ENCODE measurements around the gene RGS6.

Gene RGS6

GRCh38 chr14:72513346-72513745 lies 581.1 kb downstream of the RGS6 start:
- Histone ChIP-seq H3K36me3 (ENCODE audit: control insufficient read depth, low read length) (no peaks in the 10 kb centered on the region), H3K4me3 (ENCODE audit: low read length) (no peak overlapping the region), H3K4me1 (ENCODE audit: control insufficient read depth, low read length) (peaks cover 14% of the 10 kb centered on the region), H3K4me2 (ENCODE audit: low read length) (no peak overlapping the region), H3K27ac (ENCODE audit: low read depth, low read length) (no peak overlapping the region), H3K27me3 (ENCODE audit: control insufficient read depth, low read length) (peaks cover 5% of the 10 kb centered on the region; the same call in 1 of the 2 replicates), H3K79me2 (ENCODE audit: control insufficient read depth, low read length) (no peaks in the 10 kb centered on the region), H3K9me3 (ENCODE audit: control insufficient read depth, insufficient read depth, low read length) (no peaks in the 10 kb centered on the region), H4K20me1 (ENCODE audit: control insufficient read depth, insufficient read depth, low read depth, low read length) (no peaks in the 10 kb centered on the region; the same call in 1 of the 2 replicates), H3K9me2 (replicated peaks; ENCODE audit: control insufficient read depth, low read length) (no peaks in the 10 kb centered on the region), H3F3A (ENCODE audit: control insufficient read depth, insufficient read depth) (no peaks in the 10 kb centered on the region)
- TF ChIP-seq CTCF (IDR thresholded peaks at IDR 0.05; ENCODE audit: low read depth, low read length, poor library complexity, severe bottlenecking), result no peak
- TF ChIP-seq EZH2phosphoT487 (IDR thresholded peaks at IDR 0.05; ENCODE audit: borderline replicate concordance, low read length), result no peak

GRCh38 chr14:72513965-72514659 lies 581.9 kb downstream of the RGS6 start:
- Histone ChIP-seq H3K79me2 (ENCODE audit: control insufficient read depth, low read length) (no peaks in the 10 kb centered on the region), H3F3A (ENCODE audit: control insufficient read depth, insufficient read depth) (no peaks in the 10 kb centered on the region), H3K4me3 (ENCODE audit: low read length) (no peak overlapping the region), H3K9me3 (ENCODE audit: control insufficient read depth, insufficient read depth, low read length) (no peaks in the 10 kb centered on the region), H3K9me2 (replicated peaks; ENCODE audit: control insufficient read depth, low read length) (no peaks in the 10 kb centered on the region), H3K27ac (ENCODE audit: low read depth, low read length) (no peak overlapping the region), H3K27me3 (ENCODE audit: control insufficient read depth, low read length) (peaks cover 5% of the 10 kb centered on the region; the same call in 1 of the 2 replicates), H3K36me3 (ENCODE audit: control insufficient read depth, low read length) (no peaks in the 10 kb centered on the region), H3K4me1 (ENCODE audit: control insufficient read depth, low read length) (peaks cover 22% of the 10 kb centered on the region), H4K20me1 (ENCODE audit: control insufficient read depth, insufficient read depth, low read depth, low read length) (no peaks in the 10 kb centered on the region; the same call in 1 of the 2 replicates), H3K4me2 (ENCODE audit: low read length) (no peak overlapping the region)
- no peak for TF ChIP-seq EZH2phosphoT487 (IDR thresholded peaks at IDR 0.05; ENCODE audit: borderline replicate concordance, low read length)
- peak; percentile 75 for TF ChIP-seq CTCF (IDR thresholded peaks at IDR 0.05; ENCODE audit: low read depth, low read length, poor library complexity, severe bottlenecking)

- Histone ChIP-seq H3K9me3 (ENCODE audit: control insufficient read depth, insufficient read depth, low read length) (peaks cover 2% of the 10 kb centered on the region; the same call in 1 of the 2 replicates), H3K9me2 (replicated peaks; ENCODE audit: control insufficient read depth, low read length) (no peaks in the 10 kb centered on the region), H3K4me2 (ENCODE audit: low read length) (no peak overlapping the region), H3F3A (ENCODE audit: control insufficient read depth, insufficient read depth) (no peaks in the 10 kb centered on the region), H4K20me1 (ENCODE audit: control insufficient read depth, insufficient read depth, low read depth, low read length) (no peaks in the 10 kb centered on the region; the same call in 1 of the 2 replicates), H3K27me3 (ENCODE audit: control insufficient read depth, low read length) (peaks cover 1% of the 10 kb centered on the region; the same call in 1 of the 2 replicates), H3K79me2 (ENCODE audit: control insufficient read depth, low read length) (no peaks in the 10 kb centered on the region), H3K4me3 (ENCODE audit: low read length) (no peak overlapping the region), H3K27ac (ENCODE audit: low read depth, low read length) (no peak overlapping the region), H3K36me3 (ENCODE audit: control insufficient read depth, low read length) (no peaks in the 10 kb centered on the region), H3K4me1 (ENCODE audit: control insufficient read depth, low read length) (peaks cover 27% of the 10 kb centered on the region)
- no peak for TF ChIP-seq EZH2phosphoT487 (IDR thresholded peaks at IDR 0.05; ENCODE audit: borderline replicate concordance, low read length)
- TF ChIP-seq CTCF (IDR thresholded peaks at IDR 0.05; ENCODE audit: low read depth, low read length, poor library complexity, severe bottlenecking), result no peak
These were observed 582.4 kb downstream of the RGS6 start for GRCh38 chr14:72514660-72515025.

All from DOHH2 (cell line).